Stimulated activated CD4-positive, alpha-beta T cell treated with anti-CD3 and anti-CD28 coated beads, TNF-alpha, amount 100 ng/mL, for 48 hours (primary cell): ENCODE results near the gene VAPB.

Experiments used
- DNase-seq, 3 donors: peaks; one replicate each; pipeline ENCODE4 v3.0.0-alpha.2; 2020; ENCODE audit warnings: low read depth in 3 of 3

The VAPB gene

GRCh38 chr20:58435237-58435636 is 46.2 kb downstream of the VAPB start:
- DNase-seq, result no peak

- no peak for DNase-seq
Observed at GRCh38 chr20:58436868-58437645, 48.0 kb downstream of the VAPB start.

- no peak for DNase-seq
Observed at GRCh38 chr20:58438970-58439808, 50.2 kb downstream of the VAPB start.

GRCh38 chr20:58440021-58440767 is 51.2 kb downstream of the VAPB start:
- DNase-seq, result no peak

GRCh38 chr20:58441723-58442122 is 52.7 kb downstream of the VAPB start:
- no peak for DNase-seq

GRCh38 chr20:58444746-58445255 is 55.8 kb downstream of the VAPB start:
- DNase-seq, result no peak

- DNase-seq, result no peak
Observed at GRCh38 chr20:58446264-58446959, 57.4 kb downstream of the VAPB start.

GRCh38 chr20:58446960-58447265 is 57.9 kb downstream of the VAPB start:
- DNase-seq, result no peak

- peak; percentile 19 to 41 (median 28) for DNase-seq
Observed at GRCh38 chr20:58447511-58448391, 58.7 kb downstream of the VAPB start.

GRCh38 chr20:58448958-58449357 is 59.9 kb downstream of the VAPB start:
- no peak for DNase-seq

GRCh38 chr20:58449681-58450221 is 60.7 kb downstream of the VAPB start:
- DNase-seq, result no peak

- DNase-seq, result no peak
Observed at GRCh38 chr20:58450254-58450653, 61.2 kb downstream of the VAPB start.

GRCh38 chr20:58452667-58453255 is 63.7 kb downstream of the VAPB start:
- DNase-seq, result no peak

- no peak for DNase-seq
Observed at GRCh38 chr20:58453391-58453790, 64.4 kb downstream of the VAPB start.

- no peak for DNase-seq
Observed at GRCh38 chr20:58454460-58454859, 65.4 kb downstream of the VAPB start.

GRCh38 chr20:58457083-58457695 is 68.2 kb downstream of the VAPB start:
- DNase-seq, result no peak

GRCh38 chr20:58458342-58459057 is 69.5 kb downstream of the VAPB start:
- no peak for DNase-seq

- no peak for DNase-seq
Observed at GRCh38 chr20:58459058-58459750, 70.2 kb downstream of the VAPB start.
